IMR-90 (cell line): ENCODE results near the gene FAM47E.

Source experiments
- CTCF ChIP-seq: conservative IDR thresholded peaks from 2 replicates; pipeline ENCODE4 v1.5.1; 2012; ENCODE audit warnings: mild to moderate bottlenecking, low read depth, low read length, improper control_type of control experiment
- POLR2A ChIP-seq: IDR thresholded peaks from 2 replicates; pipeline ENCODE4 v1.6.1; 2012; ENCODE audit warnings: mild to moderate bottlenecking, low read depth, low read length
- USF2 ChIP-seq: fragments of 150-350 bp; IDR thresholded peaks from 2 replicates; pipeline ENCODE4 v1.6.1; 2017; ENCODE audit warnings: mild to moderate bottlenecking, antibody characterized with exemption, low read length, low read depth

- no peak for TF ChIP-seq CTCF
- TF ChIP-seq POLR2A = no peak
- TF ChIP-seq USF2 = no peak
Observed at GRCh38 chr4:76272073-76272472, 20.6 kb downstream of the FAM47E start.
